Right lobe of liver (tissue), 4 donors: ENCODE results near the gene ZNF506.

Source experiments
- CTCF ChIP-seq, 4 donors: fragments of 200-600 bp in 3 of 4; fragments of 450-650 bp in 1 of 4; IDR thresholded peaks; one replicate each; pipeline versions ENCODE4 v1.5.1 to v1.8.0; 2016 to 2022; ENCODE audit warnings: antibody characterized with exemption in 4 of 4, mild to moderate bottlenecking in 2 of 4
- POLR2A ChIP-seq: fragments of 450-650 bp; IDR thresholded peaks from one replicate; pipeline ENCODE4 v1.6.1; 2017; ENCODE audit warnings: antibody characterized with exemption, mild to moderate bottlenecking
- donor health status: DM: no; HTN: no; CAD: no.
- donor health status: DM: no; HTN: no; CAD: no.
- donor health status: DM: no; HTN: yes; CAD: no.

- TF ChIP-seq CTCF (IDR thresholded peaks at IDR 0.05) (peak in 2 of 4 donors; percentile 17 to 19), POLR2A (peak; percentile 74)
Observed at GRCh38 chr19:19776206-19777008, 45.1 kb downstream of the ZNF506 start.
